ENCODE data around the gene WDR46.
"Not testable (repeated sequence)": the region's sequence is repeated elsewhere in the genome, so short reads cannot be mapped to it uniquely, and the experiment has no call there.

The WDR46 gene

GRCh38 chr6:33277663-33278391, 11.2 kb downstream of the WDR46 start:
- H3F3A ChIP-seq (ENCODE audit: insufficient read depth, low read length): peaks cover 55% of the 10 kb centered on the region
- peaks cover 7% of the 10 kb centered on the region; the same call in 1 of the 2 replicates for H3K36me3 ChIP-seq (replicated peaks; ENCODE audit: insufficient read depth, low read length)
- no peak overlapping the region for H3K27ac ChIP-seq (ENCODE audit: low read length)
- H4K20me1 ChIP-seq (ENCODE audit: insufficient read depth, low read length): peaks cover 25% of the 10 kb centered on the region
- DNase-seq: no peak
- no peak overlapping the region for H3K9ac ChIP-seq (ENCODE audit: low read length)
- no peaks in the 10 kb centered on the region for H3K9me3 ChIP-seq (replicated peaks; ENCODE audit: insufficient read depth, low read length)
- H3K9me2 ChIP-seq (replicated peaks; ENCODE audit: insufficient read depth, low read length): no peaks in the 10 kb centered on the region
- peaks cover 31% of the 10 kb centered on the region for H3K79me2 ChIP-seq (ENCODE audit: low read length)
- TF ChIP-seq CTCF (IDR thresholded peaks at IDR 0.05; ENCODE audit: low read length): no peak
- no peak for TF ChIP-seq EZH2 (optimal IDR thresholded peaks at IDR 0.05; ENCODE audit: low read depth, low read length)
- TF ChIP-seq EZH2phosphoT487 (IDR thresholded peaks at IDR 0.05; ENCODE audit: low read length): no peak
- H3K27me3 ChIP-seq (replicated peaks; ENCODE audit: insufficient read depth, low read length): no peaks in the 10 kb centered on the region
- no peak overlapping the region for H3K4me3 ChIP-seq (ENCODE audit: low read length)
- H2AFZ ChIP-seq (ENCODE audit: low read length): no peak overlapping the region
- H3K4me2 ChIP-seq (ENCODE audit: low read depth, low read length): no peak overlapping the region
- H3K4me1 ChIP-seq (ENCODE audit: low read length): peaks cover 9% of the 10 kb centered on the region

DNA sequence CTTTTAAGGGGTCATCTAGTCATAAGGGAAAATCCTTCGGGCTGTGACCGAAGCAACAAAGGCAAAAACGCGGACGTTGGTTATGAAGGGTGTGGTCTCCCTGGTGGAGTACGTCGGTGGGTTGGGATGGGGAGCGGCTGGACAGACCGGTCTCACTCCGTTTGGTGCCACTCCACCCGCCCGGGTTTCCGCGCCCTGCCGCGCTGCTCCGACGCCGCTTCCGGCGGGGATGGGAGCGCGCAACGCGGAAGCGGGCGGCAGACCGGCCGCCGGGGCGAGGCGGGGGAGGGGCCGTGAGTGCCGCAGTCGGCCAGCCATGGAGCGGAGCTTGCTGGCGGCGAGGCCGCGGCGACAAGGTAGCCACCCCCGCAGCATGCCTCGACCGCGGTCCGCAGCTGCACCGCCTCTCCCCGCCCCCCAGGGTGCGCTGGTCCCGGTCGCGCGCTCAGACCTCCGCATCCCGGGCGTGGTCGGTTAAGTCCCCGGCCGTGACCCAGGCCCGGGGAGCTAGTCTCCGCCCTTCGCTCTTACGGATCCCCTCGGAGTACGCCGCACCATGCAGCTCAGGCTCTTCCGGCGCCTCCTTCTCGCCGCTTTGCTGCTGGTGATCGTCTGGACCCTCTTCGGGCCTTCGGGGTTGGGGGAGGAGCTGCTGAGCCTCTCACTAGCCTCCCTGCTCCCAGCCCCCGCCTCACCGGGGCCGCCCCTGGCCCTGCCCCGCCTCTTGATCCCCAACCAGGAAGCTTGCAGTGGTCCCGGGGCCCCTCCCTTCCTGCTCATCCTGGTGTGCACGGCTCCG, 12.0 kb downstream of the WDR46 start, which contains the start of gene B3GALT4:
Gene B3GALT4 (plus strand): TSS at position 260 of the 799 bp plus-strand sequence. CDS start 297 bp downstream, at position 557.
- DNase-seq: no peak
- TF ChIP-seq EZH2 (optimal IDR thresholded peaks at IDR 0.05; ENCODE audit: low read depth, low read length): no peak
- TF ChIP-seq EZH2phosphoT487 (IDR thresholded peaks at IDR 0.05; ENCODE audit: low read length): no peak
- no peak for TF ChIP-seq CTCF (IDR thresholded peaks at IDR 0.05; ENCODE audit: low read length)
- H3K79me2 ChIP-seq (ENCODE audit: low read length): peaks cover 39% of the 10 kb centered on the region
- no peak within 1 kb of the TSS for H3K9ac ChIP-seq (ENCODE audit: low read length)
- no peaks in the 10 kb centered on the region for H3K9me2 ChIP-seq (replicated peaks; ENCODE audit: insufficient read depth, low read length)
- no peak within 1 kb of the TSS for H3K4me3 ChIP-seq (ENCODE audit: low read length)
- peaks cover 25% of the 10 kb centered on the region for H4K20me1 ChIP-seq (ENCODE audit: insufficient read depth, low read length)
- no peaks in the 10 kb centered on the region for H3K9me3 ChIP-seq (replicated peaks; ENCODE audit: insufficient read depth, low read length)
- H3K27ac ChIP-seq (ENCODE audit: low read length): no peak within 1 kb of the TSS
- H3K4me2 ChIP-seq (ENCODE audit: low read depth, low read length): no peak within 1 kb of the TSS
- peaks cover 63% of the 10 kb centered on the region for H3F3A ChIP-seq (ENCODE audit: insufficient read depth, low read length)
- peaks cover 7% of the 10 kb centered on the region; the same call in 1 of the 2 replicates for H3K36me3 ChIP-seq (replicated peaks; ENCODE audit: insufficient read depth, low read length)
- H2AFZ ChIP-seq (ENCODE audit: low read length): no peak within 1 kb of the TSS
- peaks cover 9% of the 10 kb centered on the region for H3K4me1 ChIP-seq (ENCODE audit: low read length)
- H3K27me3 ChIP-seq (replicated peaks; ENCODE audit: insufficient read depth, low read length): no peaks in the 10 kb centered on the region

- Histone ChIP-seq H3F3A (ENCODE audit: insufficient read depth, low read length) (peaks cover 64% of the 10 kb centered on the region), H3K4me3 (ENCODE audit: low read length) (no peak overlapping the region), H3K4me2 (ENCODE audit: low read depth, low read length) (no peak overlapping the region), H3K79me2 (ENCODE audit: low read length) (peaks cover 41% of the 10 kb centered on the region), H3K9me2 (replicated peaks; ENCODE audit: insufficient read depth, low read length) (no peaks in the 10 kb centered on the region), H3K27ac (ENCODE audit: low read length) (no peak overlapping the region), H3K9me3 (replicated peaks; ENCODE audit: insufficient read depth, low read length) (no peaks in the 10 kb centered on the region), H2AFZ (ENCODE audit: low read length) (no peak overlapping the region), H3K9ac (ENCODE audit: low read length) (no peak overlapping the region), H3K4me1 (ENCODE audit: low read length) (peaks cover 9% of the 10 kb centered on the region), H3K36me3 (replicated peaks; ENCODE audit: insufficient read depth, low read length) (peaks cover 7% of the 10 kb centered on the region; the same call in 1 of the 2 replicates), H4K20me1 (ENCODE audit: insufficient read depth, low read length) (peaks cover 25% of the 10 kb centered on the region), H3K27me3 (replicated peaks; ENCODE audit: insufficient read depth, low read length) (no peaks in the 10 kb centered on the region)
- no peak for DNase-seq
- TF ChIP-seq EZH2 (optimal IDR thresholded peaks at IDR 0.05; ENCODE audit: low read depth, low read length) (no peak), CTCF (IDR thresholded peaks at IDR 0.05; ENCODE audit: low read length) (no peak), EZH2phosphoT487 (IDR thresholded peaks at IDR 0.05; ENCODE audit: low read length) (no peak)
Measured at GRCh38 chr6:33276581-33276863, 12.5 kb downstream of the WDR46 start.

GRCh38 chr6:33275795-33276580, 13.1 kb downstream of the WDR46 start:
- DNase-seq; H3K9ac ChIP-seq (ENCODE audit: low read length); H3K9me2 ChIP-seq (replicated peaks; ENCODE audit: insufficient read depth, low read length); H3K27ac ChIP-seq (ENCODE audit: low read length); H3K4me3 ChIP-seq (ENCODE audit: low read length); H2AFZ ChIP-seq (ENCODE audit: low read length); H3K4me1 ChIP-seq (ENCODE audit: low read length); H3K27me3 ChIP-seq (replicated peaks; ENCODE audit: insufficient read depth, low read length); H3K36me3 ChIP-seq (replicated peaks; ENCODE audit: insufficient read depth, low read length); H3K4me2 ChIP-seq (ENCODE audit: low read depth, low read length); H3K9me3 ChIP-seq (replicated peaks; ENCODE audit: insufficient read depth, low read length): not testable (repeated sequence)
- Histone ChIP-seq H3K79me2 (ENCODE audit: low read length) (peaks cover 46% of the 10 kb centered on the region), H3F3A (ENCODE audit: insufficient read depth, low read length) (peaks cover 64% of the 10 kb centered on the region), H4K20me1 (ENCODE audit: insufficient read depth, low read length) (peaks cover 25% of the 10 kb centered on the region)
